ENCODE data around the gene HIGD2A.

Gene HIGD2A, protein sequence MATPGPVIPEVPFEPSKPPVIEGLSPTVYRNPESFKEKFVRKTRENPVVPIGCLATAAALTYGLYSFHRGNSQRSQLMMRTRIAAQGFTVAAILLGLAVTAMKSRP

DNA sequence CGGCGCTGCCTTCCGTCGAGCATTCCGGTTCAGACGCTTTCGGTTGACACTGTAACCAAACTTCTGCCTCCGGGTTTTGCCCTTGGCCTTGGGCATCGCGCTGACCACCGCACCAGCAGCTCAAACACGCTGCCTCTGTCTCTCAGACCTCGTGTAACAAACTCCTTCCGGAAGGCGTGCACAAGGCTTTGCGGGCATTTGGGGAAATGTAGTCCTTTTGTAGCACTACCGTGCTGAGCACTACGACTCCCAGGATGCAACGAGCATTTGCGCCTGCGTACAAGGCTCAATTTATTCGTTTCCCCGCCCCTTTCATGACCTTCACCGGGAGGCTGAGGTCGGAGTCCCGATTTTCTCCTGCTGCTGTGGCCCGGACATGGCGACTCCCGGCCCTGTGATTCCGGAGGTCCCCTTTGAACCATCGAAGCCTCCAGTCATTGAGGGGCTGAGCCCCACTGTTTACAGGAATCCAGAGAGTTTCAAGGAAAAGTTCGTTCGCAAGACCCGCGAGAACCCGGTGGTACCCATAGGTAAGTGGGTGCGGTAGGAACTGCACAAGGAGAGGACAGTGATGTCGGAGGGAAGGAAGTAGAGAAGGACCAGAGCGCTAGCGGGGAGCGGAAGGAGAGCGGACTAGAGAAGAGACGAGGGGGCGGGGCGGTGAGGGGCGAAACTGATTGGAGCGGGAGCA, at the start of gene HIGD2A, which contains the start of gene NOP16:
TSS of gene HIGD2A (plus strand) at position 308 of the 691 bp plus-strand sequence. CDS start at position 377, 69 bp downstream.
TSS of gene NOP16 (minus strand) at position 155 of the 691 bp plus-strand sequence. CDS start at position 96, 59 bp downstream.
- in situ Hi-C loops (cut with MboI; ENCODE audit: low sequenced_read_pairs): no loop called here

DNA sequence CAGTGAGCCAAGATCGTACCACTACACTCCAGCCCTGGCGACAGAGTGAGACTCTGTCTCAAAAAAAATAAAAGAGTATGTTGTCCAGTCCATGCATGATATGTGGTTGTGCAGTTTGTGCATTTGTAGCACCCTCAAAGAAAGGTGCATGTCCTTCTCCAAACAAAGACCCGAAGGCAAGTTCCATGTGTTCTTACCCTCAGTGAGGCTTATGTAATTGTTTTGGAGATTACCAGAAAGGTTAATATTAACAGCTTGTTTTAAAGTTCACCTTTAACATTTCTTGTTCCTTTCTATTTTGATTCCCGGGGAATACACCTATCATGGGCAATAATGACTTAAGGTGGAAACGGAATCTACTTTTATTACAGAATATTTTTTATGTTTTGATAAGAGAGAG, 49.2 kb upstream of the HIGD2A start:
- in situ Hi-C loops (cut with MboI; ENCODE audit: low sequenced_read_pairs): no loop called here

DNA sequence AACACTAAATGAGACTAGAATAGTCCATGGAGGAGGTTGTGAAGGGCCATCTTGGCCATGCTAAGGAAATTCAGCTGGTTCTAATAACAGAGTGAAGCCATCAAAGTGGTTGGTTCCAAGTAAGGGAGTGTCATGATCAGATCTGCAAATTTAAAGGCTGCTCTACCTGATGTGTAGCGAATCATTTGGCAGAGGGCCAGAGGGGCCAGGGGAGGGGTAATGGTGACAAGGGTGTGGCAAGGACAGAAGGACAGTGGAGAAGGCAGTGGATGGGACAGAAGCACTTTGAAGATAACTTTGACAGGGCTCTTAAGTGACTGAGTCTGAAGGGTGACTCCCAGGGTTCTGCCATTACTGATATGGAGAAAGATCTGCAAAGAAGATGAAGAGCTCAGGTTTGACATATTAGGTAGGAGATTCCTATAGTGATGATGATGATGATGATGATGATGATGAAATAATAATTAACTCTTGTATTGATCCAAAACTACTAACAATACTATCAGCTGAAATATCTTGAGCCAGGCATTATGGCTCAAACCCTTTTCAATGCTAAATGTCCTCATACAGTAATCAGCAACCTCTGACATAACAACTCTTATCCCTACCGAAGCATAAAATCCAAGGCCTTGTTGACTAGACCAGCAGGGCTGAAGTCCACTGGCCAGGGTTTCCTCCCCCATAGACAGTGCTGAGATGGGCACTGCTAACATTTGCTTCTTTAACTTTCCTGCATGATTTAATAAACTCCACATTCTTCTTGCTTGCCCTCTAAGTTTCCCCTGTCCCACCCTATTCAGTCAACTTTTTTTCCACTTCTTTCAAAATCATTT, 47.0 kb upstream of the HIGD2A start:
- in situ Hi-C loops (cut with MboI; ENCODE audit: low sequenced_read_pairs): no loop called here

DNA sequence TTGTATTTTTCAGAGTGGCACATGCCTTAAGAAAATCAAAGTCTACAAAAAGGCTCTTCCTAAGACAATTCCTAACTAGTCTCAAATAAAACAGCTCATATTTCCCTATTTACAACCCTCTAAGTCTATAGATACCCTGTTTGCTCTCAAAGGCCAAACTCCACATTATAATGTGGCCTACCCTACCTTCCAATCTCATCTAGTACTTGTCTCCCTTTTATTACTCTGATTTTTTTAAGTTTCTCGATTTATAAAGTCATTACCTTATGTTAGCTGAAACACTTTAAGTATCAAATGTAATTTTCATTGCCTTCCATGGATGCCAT, 46.4 kb upstream of the HIGD2A start:
- in situ Hi-C loops (cut with MboI; ENCODE audit: low sequenced_read_pairs): no loop called here

DNA sequence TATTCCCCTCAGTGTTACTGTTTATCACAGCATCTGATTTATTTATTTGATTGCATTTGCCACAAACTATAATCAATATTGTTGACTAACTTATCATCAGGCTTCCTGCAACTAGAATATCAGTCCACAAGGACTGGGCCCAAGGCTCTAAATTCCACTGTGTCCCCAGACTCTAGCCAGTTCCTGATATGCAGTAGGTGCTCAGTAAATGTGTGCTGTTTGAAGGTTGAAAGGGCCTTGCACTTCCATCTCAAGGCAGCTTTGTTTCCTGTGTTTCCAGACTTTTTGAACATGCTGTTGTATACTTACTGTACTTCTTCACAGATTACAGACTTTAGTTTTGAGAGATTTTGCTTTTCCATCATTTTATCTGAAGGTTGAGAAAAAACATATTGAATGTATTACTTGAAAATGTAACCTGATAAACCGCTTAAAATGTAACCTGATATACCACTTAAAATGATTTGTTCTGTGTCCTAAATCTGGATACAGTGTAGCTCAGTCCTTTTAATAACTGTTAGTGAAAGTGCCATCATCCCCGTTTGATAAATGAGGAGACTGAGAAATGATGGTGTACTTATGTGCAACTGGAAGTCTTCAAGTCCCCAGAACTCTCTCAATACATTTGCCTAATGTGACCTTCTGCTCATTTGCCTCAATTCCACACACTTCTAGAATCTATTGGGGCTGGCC, 45.6 kb upstream of the HIGD2A start:
- in situ Hi-C loops (cut with MboI; ENCODE audit: low sequenced_read_pairs): no loop called here

DNA sequence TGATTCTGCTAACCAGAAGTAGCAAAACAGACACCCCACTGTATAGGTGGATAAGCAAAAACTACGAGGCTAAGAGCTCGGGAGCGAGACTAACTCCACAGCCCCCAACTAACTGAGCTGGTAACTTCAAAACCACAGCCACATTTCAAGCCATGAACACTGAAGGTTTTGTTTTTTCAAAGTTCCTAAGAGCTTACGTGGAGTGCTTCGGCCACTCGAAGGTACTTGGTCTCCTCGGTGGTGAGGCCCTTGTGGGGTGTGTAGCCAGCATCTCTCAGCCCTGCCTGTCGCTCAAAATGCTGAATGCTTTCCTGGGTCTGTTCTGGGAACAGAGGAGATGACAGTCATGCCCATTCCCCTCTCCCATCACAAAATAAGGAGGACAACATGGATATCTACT, 38.1 kb upstream of the HIGD2A start:
- in situ Hi-C loops (cut with MboI; ENCODE audit: low sequenced_read_pairs): no loop called here

DNA sequence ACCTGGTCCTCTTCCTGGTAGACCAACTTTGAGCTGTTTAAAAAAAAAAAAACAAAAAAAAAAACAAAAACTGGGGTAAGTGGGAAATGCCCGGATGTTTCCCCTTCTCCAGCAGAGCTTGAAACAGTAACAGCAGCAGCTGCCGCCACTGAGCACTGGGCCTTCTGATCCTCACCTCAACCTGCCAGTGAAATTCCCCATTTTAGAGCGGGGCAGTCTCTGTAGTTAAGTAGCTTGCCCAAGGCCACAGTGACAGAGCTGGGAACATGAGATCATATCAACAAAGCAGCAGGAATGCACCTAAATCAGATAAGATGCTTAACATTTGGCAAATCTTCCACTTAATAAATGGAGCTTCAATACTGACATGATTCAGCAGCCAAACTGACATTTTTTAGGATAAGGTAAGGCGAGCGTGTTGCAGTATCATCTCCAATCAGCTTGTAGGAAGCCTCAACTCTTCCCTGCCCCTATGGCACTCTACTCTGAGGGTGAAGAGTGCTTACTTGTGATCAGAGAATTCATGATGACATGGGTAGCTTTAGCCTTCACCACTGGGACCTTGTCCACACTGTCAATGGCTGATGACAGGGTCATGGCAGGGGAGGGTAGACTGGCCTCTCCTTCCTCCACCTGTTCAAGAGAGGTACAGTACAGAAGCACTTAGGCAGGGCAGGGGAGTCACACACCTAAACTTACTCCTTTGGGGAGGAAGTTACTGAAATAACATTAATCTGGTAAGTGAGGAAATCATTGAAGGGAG, 36.3 kb upstream of the HIGD2A start:
- in situ Hi-C loops (cut with MboI; ENCODE audit: low sequenced_read_pairs): no loop called here

DNA sequence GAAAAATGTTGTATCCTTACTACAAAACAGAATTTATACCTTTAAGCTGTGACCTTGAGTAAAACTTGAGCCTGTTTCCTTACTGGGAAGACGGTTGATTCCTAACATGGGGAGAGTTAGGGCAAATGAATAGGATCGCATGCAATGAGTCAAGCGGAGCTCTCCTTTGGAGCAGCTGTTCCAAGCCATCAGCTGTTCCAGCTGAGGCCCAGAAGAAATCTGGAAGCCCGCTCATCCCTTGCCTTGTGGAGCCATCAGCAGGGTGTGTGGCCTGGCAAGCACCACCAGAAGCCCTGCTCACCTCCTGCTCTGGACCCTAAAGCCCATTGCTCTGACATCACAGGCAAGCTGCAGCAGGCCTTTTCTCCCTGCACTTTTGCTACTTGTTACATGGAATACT, 35.0 kb upstream of the HIGD2A start:
- in situ Hi-C loops (cut with MboI; ENCODE audit: low sequenced_read_pairs): no loop called here

DNA sequence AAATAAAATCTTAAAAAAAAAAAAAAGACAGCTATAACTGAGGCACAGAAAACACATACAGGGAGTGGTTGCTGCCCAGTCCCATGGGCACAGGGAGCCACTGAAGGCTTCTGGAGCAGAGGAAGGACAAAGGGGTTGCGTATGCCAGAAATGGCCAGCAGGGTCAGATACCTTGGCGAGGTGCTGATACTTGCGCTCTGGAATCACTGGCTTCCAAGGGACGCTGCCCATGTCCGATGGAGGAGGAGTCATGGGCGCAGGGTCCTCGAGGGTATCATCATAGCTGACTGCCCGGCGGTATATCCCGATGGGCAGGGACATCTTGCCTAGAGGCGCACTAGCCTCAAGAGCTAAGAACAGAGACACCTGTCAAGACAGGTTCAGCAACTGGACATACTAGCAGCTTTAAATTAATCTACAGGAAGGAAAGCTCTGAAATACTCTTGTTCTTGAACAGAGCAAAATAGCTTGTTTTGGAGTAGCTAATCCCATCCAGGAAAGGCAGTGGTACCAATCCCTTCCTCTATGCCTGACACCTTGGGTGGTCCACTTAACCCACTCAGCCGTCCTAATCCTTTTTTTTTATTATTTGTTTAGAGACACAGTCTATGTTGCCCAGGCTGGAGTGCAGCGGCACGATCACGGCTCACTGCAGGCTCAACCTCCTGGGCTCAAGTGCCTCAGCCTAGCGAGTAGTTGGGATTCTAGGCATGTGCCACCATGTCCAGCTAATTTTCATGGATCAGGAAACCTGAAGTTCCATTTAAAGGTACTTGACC, 33.0 kb upstream of the HIGD2A start:
- in situ Hi-C loops (cut with MboI; ENCODE audit: low sequenced_read_pairs): no loop called here

DNA sequence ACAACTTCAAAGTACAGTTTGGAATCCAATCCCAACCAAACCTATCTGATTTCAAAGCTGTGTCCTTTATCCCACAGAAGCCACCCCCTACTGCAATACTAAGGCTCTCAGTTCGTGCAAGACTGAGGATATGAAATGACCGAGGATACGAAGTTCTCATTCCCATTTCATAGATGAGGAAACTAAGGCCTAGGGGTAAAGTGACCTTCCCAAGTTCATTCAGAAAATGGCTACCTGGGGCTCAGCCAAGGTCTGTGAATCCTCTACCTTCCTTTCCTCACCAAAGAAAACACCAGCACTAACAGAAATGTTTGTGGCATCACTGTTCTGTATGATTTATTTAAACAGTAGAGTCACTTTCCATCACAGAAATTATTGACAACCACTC, 32.4 kb upstream of the HIGD2A start:
- in situ Hi-C loops (cut with MboI; ENCODE audit: low sequenced_read_pairs): no loop called here

DNA sequence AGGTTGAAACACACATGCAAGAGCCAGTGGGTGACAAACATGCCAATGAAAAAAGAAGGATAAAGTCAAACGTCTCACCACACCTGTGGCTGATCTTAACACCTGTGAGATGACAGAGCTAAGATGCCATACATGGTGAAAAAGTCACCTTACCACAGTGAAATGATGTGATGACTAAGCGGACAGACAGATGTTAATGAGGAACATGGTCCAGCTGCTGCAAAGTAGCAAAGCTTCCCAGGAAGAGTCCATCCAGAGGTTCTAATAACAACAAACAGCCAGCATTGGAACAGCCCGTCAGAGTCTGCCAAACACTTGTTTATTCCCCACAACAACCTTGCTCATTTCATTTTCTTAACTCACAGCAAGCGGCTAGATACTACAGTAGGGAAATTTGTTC, 28.9 kb upstream of the HIGD2A start:
- in situ Hi-C loops (cut with MboI; ENCODE audit: low sequenced_read_pairs): no loop called here

DNA sequence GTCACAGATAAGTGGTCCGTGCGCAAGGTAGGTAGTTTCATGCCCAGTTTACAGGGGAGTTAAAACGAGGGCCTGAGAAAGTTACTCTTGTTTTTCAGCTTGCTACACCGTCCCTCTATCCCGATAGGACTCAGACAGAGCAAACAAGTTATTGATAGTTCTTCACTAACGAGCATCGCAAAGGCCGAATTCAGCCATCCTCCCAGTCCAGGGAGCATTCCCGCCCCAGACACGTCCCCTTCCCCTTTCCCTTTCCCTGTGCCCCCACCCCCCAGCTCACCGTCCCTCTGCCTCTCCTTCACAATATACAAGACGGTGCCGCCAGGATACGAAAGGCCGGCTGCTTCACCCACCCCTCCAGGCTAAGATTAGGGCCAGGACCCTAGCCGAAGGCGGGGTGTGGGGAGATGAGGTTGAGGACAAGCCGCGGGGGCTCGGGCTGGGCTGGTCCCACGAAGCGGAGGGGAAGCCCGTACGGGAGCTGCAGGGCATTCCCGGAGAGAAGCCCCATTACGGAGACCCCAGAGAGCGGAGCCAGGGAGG, 27.6 kb upstream of the HIGD2A start:
- in situ Hi-C loops (cut with MboI; ENCODE audit: low sequenced_read_pairs): no loop called here

DNA sequence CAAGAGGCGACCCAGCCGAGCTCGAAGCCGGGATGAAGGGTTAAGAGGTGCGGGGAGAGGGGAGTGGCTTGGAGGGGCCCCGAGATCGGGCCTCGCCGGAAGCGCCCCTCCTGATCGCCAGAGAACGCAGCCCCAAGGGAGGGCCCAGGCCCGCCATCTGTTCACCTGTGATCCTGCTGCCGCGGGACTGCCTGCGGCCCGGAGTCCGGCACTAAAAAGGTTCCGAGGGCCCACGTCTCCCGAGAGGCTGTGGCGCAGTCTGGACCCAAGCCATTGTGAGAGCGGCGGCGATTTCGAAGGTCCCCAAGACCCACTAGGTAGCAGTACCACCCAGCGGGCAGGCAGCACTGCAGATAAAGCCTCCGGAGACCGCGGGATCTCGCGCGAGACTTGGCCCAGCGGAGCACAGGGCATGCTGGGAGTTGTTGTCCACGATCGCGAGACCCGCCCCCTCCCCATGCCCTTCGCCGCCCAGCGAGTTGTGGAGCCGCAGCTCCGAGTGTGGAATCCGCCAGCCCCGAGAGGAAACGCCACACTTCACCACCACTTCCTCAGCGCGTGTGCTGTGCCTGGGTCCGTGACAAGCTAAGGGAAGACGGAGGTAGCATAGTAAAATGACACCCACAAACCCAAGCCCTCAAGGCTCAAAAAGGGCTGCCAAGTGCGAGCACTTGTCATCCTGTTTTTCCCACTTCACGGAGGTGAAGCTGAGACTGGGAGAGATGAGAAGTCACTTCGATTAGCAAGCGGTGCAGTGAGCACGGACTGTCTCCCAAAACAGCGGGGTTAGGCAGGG, 26.9 kb upstream of the HIGD2A start, which contains the start of gene KIAA1191:
TSS of gene KIAA1191 (minus strand) at position 328 of the 796 bp plus-strand sequence. CDS start 2,256 bp downstream, outside the sequence.
- in situ Hi-C loops (cut with MboI; ENCODE audit: low sequenced_read_pairs): no loop called here

DNA sequence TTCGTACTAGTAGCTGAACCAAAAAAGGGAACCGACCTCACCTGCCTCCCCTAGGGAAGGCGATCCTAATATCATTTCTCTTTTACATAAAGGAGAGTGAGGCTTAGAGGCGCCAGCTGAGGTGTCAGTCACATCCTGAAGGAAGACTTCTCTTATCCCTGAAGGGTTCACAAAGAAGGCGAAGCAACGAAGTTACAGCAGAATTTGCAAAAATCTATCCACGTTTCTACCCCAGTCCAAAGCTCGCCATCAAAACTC, 26.4 kb upstream of the HIGD2A start:
- in situ Hi-C loops (cut with MboI; ENCODE audit: low sequenced_read_pairs): no loop called here

DNA sequence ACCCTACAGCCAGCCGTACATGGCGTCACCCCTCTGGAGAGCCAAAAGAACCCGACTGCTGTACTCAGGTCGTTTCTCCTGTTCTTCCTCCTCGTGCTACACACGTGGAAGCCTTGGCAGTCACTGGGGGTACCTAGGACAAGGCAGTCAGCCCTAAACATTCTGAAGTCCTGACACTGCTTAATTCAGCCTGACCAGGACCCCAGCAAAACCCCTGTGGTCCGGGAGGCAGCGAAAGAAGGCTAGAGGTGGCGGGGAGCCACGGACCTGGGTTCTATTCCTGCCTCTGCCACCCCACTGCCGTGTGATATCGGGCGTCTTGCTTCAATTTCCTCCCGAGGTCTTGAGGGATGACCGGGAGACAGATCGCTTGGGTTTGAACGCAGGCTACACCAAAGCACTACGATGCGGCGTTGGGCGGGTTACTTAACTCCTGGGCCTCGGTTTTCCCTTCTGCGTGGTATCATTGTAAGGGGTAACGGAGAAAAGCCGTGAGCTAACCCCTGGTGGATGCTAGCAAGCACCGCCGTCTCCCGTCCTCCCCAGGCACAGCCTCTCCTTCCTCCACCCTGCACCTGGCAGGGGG, 23.7 kb upstream of the HIGD2A start:
- in situ Hi-C loops (cut with MboI; ENCODE audit: low sequenced_read_pairs): no loop called here

DNA sequence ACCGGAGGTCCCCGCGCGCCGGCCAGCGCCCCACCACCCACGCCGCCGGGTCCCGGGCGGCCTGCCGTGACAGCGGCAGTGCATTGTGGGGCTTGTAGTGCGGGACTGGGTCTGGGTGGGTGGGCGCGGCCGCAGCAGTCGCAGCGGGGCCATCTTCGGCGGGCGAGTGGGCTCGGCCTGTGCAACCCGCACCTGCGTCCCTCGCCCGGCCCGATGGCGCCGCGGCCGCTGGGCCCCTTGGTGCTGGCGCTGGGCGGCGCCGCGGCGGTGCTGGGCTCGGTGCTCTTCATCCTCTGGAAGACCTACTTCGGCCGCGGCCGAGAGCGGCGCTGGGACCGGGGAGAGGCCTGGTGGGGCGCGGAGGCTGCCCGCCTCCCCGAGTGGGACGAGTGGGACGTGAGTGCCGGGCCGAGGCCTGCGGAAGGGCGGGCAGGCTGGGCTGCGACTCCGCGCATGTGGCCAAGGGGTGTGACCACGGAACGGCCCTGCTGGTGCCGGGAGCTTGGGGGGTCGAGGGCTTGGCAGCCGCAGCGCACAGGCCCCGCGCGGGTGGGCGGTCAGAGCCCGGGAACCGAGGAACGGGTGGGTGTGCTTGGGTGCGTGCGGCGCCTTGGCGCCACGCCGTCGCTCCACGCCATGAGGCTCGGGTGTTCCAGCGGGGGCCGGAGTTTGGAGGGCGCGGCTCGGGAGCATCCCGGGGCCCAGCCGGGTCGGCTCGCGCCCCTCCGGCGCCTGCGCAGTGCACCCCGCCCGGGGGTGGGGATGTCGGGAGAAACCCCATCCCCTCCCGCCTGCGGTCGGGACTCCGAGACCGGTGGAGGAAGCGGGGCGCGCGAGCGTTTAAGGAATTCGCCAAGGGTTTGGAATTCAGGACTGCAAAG, 23.0 kb upstream of the HIGD2A start, which contains the start of gene ARL10:
TSS of gene ARL10 (plus strand) at position 137 of the 881 bp plus-strand sequence. CDS start at position 214, 77 bp downstream.
- in situ Hi-C loops (cut with MboI; ENCODE audit: low sequenced_read_pairs): no loop called here

DNA sequence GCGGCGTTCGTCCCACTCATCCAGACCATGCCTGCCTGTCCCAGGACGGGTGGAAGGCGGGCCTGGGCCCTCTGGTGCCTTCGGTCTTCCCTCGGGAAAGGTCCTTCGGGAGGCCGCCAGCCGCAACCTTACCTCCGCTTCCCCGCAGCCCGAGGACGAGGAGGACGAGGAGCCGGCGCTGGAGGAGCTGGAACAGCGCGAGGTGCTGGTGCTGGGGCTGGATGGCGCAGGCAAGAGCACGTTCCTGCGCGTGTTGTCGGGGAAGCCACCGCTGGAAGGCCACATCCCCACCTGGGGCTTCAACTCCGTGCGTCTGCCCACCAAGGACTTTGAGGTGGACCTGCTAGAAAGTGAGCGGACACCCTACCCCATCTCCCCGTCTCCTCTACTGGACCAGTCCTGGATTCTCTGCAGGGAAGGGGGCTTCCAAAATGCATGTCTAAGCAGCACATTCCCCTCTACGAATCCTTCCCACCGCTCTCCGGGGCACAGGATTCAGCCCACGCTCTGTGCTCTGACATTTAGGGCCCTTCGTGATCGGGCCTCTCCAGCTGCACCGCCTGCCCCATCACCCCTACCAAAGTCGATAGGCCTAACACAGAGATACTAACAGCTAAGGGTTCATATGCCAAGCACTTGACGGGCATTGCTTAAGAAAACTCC, 22.2 kb upstream of the HIGD2A start:
- in situ Hi-C loops (cut with MboI; ENCODE audit: low sequenced_read_pairs): no loop called here

Data from HL-60/S4 (cell line).